HEK293T (cell line): ENCODE measurements around the gene HEPN1.

Experiments
- CTCF ChIA-PET: fragments of 350-600 bp; formaldehyde crosslinking; extraction: SDS; loops from one replicate; lab custom pipeline; 2021; ENCODE audit warnings: antibody characterized with exemption, inconsistent platforms; lab: Yijun Ruan, JAX
- POLR2A ChIA-PET: fragments of 350-600 bp; formaldehyde crosslinking; extraction: SDS; loops from one replicate; lab custom pipeline; 2020; ENCODE audit warnings: antibody characterized with exemption, inconsistent platforms; lab: Yijun Ruan, JAX
- DNase-seq: peaks from one replicate; pipeline ENCODE4 v3.0.0; 2012; ENCODE audit warnings: mixed read lengths; ENCODE audit errors: extremely low spot score
- ARNT ChIP-seq: fragments of 450-650 bp; IDR thresholded peaks from 2 replicates; pipeline ENCODE4 v1.6.1; 2017; ENCODE audit warnings: mild to moderate bottlenecking
- BHLHE40 ChIP-seq: fragments of 450-650 bp; IDR thresholded peaks from 2 replicates; pipeline ENCODE4 v1.6.1; 2016; ENCODE audit warnings: mild to moderate bottlenecking, moderate library complexity, borderline replicate concordance
- CTBP1 ChIP-seq: fragments of 450-650 bp; IDR thresholded peaks from 2 replicates; pipeline ENCODE4 v1.6.1; 2016; ENCODE audit warnings: borderline replicate concordance
- ELF4 ChIP-seq: fragments of 450-650 bp; IDR thresholded peaks from 2 replicates; pipeline ENCODE4 v1.6.1; 2017; ENCODE audit warnings: antibody characterized with exemption
- FOXA1 ChIP-seq: fragments of 450-650 bp; IDR thresholded peaks from 2 replicates; pipeline ENCODE4 v1.6.1; 2016; ENCODE audit warnings: mild to moderate bottlenecking
- FOXK2 ChIP-seq: fragments of 450-650 bp; IDR thresholded peaks from 2 replicates; pipeline ENCODE4 v1.6.1; 2016; ENCODE audit warnings: mild to moderate bottlenecking
- FOXM1 ChIP-seq: fragments of 450-650 bp; IDR thresholded peaks from 2 replicates; pipeline ENCODE4 v1.6.1; 2017; ENCODE audit warnings: mild to moderate bottlenecking, borderline replicate concordance
- HDGF ChIP-seq: fragments of 450-650 bp; IDR thresholded peaks from 2 replicates; pipeline ENCODE4 v1.6.1; 2017; ENCODE audit warnings: antibody characterized with exemption, borderline replicate concordance
- L3MBTL2 ChIP-seq: fragments of 450-650 bp; conservative IDR thresholded peaks from 2 replicates; pipeline ENCODE4 v1.6.1; 2016; ENCODE audit warnings: mild to moderate bottlenecking
- LEF1 ChIP-seq: fragments of 450-650 bp; IDR thresholded peaks from 2 replicates; pipeline ENCODE4 v1.6.1; 2017; ENCODE audit warnings: mild to moderate bottlenecking, borderline replicate concordance
- NFRKB ChIP-seq: fragments of 450-650 bp; IDR thresholded peaks from 2 replicates; pipeline ENCODE4 v1.6.1; 2016; ENCODE audit warnings: mild to moderate bottlenecking, moderate library complexity
- SP1 ChIP-seq: fragments of 450-650 bp; IDR thresholded peaks from 2 replicates; pipeline ENCODE4 v1.6.1; 2017
- SUZ12 ChIP-seq: fragments of 450-650 bp; IDR thresholded peaks from 2 replicates; pipeline ENCODE4 v1.6.1; 2016; ENCODE audit warnings: mild to moderate bottlenecking
- TARDBP ChIP-seq: fragments of 450-650 bp; IDR thresholded peaks from 2 replicates; pipeline ENCODE4 v1.6.1; 2016
- ZNF384 ChIP-seq: fragments of 450-650 bp; IDR thresholded peaks from 2 replicates; pipeline ENCODE4 v1.6.1; 2016
- TF ChIP-seq, protein P1 (sequence below): fragments of 450-650 bp; IDR thresholded peaks from 2 replicates; pipeline ENCODE4 v1.6.1; 2016

HEPN1 gene

DNA sequence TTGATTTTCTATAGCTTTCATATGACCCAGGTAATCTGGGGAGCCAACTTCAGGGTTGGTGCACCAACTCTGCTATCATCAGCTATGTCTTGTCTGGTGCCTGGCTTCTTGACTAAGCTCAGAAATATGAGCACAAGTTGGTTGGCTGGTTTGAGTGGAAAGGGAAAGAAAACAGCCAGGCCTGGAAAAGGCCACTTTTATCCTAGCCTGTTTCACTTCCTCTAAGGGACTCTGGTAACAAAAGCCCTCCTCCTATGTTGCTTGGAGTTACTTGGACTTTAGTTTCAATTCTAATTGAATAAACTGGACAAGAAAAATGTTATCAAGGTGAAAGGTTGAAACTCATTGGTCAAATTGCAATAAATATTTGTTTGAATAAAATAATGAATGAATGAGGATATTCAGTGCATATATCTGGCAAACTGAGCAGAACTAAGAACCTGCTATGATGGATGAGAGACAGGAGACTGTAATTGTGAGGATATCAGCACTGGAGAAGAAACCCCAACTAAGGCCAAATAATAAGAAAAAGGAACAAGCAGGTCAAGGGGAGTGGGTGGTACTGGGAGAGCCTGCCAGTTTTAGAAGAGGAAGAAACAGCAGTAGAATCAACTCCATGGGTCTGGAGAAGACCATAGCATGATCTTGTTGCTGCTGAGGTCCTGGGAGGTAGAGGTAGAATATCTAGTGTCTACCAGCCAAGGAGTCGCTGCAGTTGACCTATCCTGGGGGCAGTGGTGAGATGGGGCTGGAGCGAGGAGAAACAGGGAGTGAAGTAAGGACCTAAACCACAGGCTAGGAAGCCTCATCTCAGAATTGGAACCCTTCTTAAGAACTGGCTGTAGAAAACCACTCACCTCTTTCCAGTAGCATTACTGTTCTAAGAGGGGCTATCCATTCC is 29.6 kb upstream of the HEPN1 start:
- no peak for DNase-seq
- ChIA-PET CTCF (interaction anchor here (2.7 kb wide), 1 partner anchor 13 kb away, joined by 8 read pairs; no protein-coding TSS in a partner anchor), POLR2A (interaction anchor here (1.1 to 3.6 kb wide), 2 partner anchors 13 to 64 kb away, joined by 3 to 14 read pairs (median 13); partner anchors contain the start of gene CCDC15)
- TF ChIP-seq SUZ12 = no peak

- POLR2A ChIA-PET = interaction anchor here (1.1 to 3.6 kb wide), 2 partner anchors 14 to 64 kb away, joined by 3 to 14 read pairs; partner anchors contain the start of gene CCDC15
- CTCF ChIA-PET = no interaction called here
- TF ChIP-seq, protein P1, sequence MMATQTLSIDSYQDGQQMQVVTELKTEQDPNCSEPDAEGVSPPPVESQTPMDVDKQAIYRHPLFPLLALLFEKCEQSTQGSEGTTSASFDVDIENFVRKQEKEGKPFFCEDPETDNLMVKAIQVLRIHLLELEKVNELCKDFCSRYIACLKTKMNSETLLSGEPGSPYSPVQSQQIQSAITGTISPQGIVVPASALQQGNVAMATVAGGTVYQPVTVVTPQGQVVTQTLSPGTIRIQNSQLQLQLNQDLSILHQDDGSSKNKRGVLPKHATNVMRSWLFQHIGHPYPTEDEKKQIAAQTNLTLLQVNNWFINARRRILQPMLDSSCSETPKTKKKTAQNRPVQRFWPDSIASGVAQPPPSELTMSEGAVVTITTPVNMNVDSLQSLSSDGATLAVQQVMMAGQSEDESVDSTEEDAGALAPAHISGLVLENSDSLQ = no peak
- TF ChIP-seq TARDBP (no peak), HDGF (no peak), ARNT (no peak), FOXA1 (no peak), L3MBTL2 (no peak), ZNF384 (no peak), FOXM1 (no peak), NFRKB (no peak)
- no peak for DNase-seq
Observed at GRCh38 chr11:124890151-124890550, 28.9 kb upstream of the HEPN1 start.

- CTCF ChIA-PET = interaction anchor here (0.6 kb wide), 1 partner anchor 14 kb away, joined by 3 read pairs; no protein-coding TSS in a partner anchor
- POLR2A ChIA-PET = interaction anchor here (1.1 to 3.6 kb wide), 3 partner anchors 10 to 63 kb away, joined by 3 to 14 read pairs (median 3); partner anchors contain the start of gene CCDC15
- no peak for DNase-seq
- no peak for TF ChIP-seq CTBP1
- TF ChIP-seq FOXK2 = no peak
- no peak for TF ChIP-seq ELF4
- no peak for TF ChIP-seq FOXA1
- TF ChIP-seq L3MBTL2 = no peak
- TF ChIP-seq TARDBP = no peak
- TF ChIP-seq BHLHE40 = no peak
- no peak for TF ChIP-seq FOXM1
- TF ChIP-seq ARNT = no peak
- TF ChIP-seq ZNF384 = no peak
- TF ChIP-seq LEF1 = no peak
- no peak for TF ChIP-seq SP1
- TF ChIP-seq HDGF = no peak
- TF ChIP-seq, protein P1 = no peak
- TF ChIP-seq SUZ12 = no peak
Observed at GRCh38 chr11:124890683-124891372, 28.2 kb upstream of the HEPN1 start.

- TF ChIP-seq CTBP1 = no peak
- no peak for TF ChIP-seq L3MBTL2
- no peak for TF ChIP-seq NFRKB
- no peak for TF ChIP-seq FOXA1
- no peak for TF ChIP-seq TARDBP
- no peak for TF ChIP-seq ELF4
- ChIA-PET POLR2A (interaction anchor here (1.2 to 3.6 kb wide), 3 partner anchors 10 to 62 kb away, joined by 3 to 14 read pairs (median 3); partner anchors contain the start of gene CCDC15), CTCF (no interaction called here)
- no peak for DNase-seq
Observed at GRCh38 chr11:124891373-124891861, 27.6 kb upstream of the HEPN1 start.

GRCh38 chr11:124892146-124892545 is 26.9 kb upstream of the HEPN1 start:
- TF ChIP-seq TARDBP (no peak), ARNT (no peak), LEF1 (no peak), CTBP1 (no peak), FOXA1 (no peak), SP1 (no peak), SUZ12 (no peak), NFRKB (no peak), HDGF (no peak), ZNF384 (no peak), FOXM1 (no peak), FOXK2 (no peak), ELF4 (no peak), BHLHE40 (no peak)
- TF ChIP-seq, protein P1 = no peak
- POLR2A ChIA-PET = interaction anchor here (1.2 to 3.6 kb wide), 3 partner anchors 9 to 61 kb away, joined by 3 to 14 read pairs (median 3); partner anchors contain the start of gene CCDC15
- CTCF ChIA-PET = interaction anchor here (0.9 kb wide), 1 partner anchor 16 kb away, joined by 3 read pairs; no protein-coding TSS in a partner anchor
- no peak for DNase-seq
